Panc1 (cell line): Measurements from ENCODE around the gene HSD17B3.
"Not testable (repeated sequence)": the region's sequence is repeated elsewhere in the genome, so short reads cannot be mapped to it uniquely, and the experiment has no call there.

Experiments used
- POLR2AphosphoS5 ChIP-seq: IDR thresholded peaks from 2 replicates; pipeline ENCODE4 v1.6.1; 2012; ENCODE audit warnings: mild to moderate bottlenecking, low read depth, low read length, moderate library complexity
- SIN3A ChIP-seq: IDR thresholded peaks from 2 replicates; pipeline ENCODE4 v1.6.1; 2012; ENCODE audit warnings: low read depth, mild to moderate bottlenecking, low read length, moderate library complexity, borderline replicate concordance; ENCODE audit not compliant: insufficient read depth
- TCF7L2 ChIP-seq: IDR thresholded peaks from 2 replicates; pipeline ENCODE4 v1.6.1; 2011; ENCODE audit warnings: mild to moderate bottlenecking, low read depth, low read length, inconsistent platforms
- TF ChIP-seq, protein P1 (sequence below): fragments of 450-650 bp; IDR thresholded peaks from 2 replicates; pipeline ENCODE4 v1.5.1; 2017; ENCODE audit warnings: mild to moderate bottlenecking
- TF ChIP-seq, protein P2 (sequence below), 2 experiments: IDR thresholded peaks; 2 replicates each; pipeline ENCODE4 v1.6.1; 2011 to 2012; ENCODE audit warnings: low read depth in 2 of 2, control low read depth in 1 of 2, low read length in 1 of 2, mild to moderate bottlenecking in 1 of 2, moderate library complexity in 1 of 2; ENCODE audit not compliant: insufficient read depth in 1 of 2

DNA sequence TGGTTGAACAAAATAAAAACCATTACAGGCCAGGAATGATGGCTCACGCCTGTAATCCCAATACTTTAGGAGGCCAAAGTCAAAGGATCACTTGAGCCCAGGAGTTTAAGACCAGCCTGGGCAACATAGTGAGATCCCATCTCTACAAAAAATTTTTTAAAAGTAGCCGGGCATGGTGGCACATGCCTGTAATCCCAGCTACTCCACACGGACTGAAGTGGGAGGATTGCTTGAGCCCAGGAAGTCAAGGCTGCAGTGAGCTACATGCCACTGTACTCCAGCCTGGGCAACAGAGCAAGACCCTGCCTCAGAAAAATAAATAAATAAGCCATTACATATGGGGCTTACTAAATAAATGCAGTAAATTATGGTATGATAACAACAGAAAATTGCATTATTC, 20.2 kb upstream of the HSD17B3 start:
- TF ChIP-seq, protein P1, sequence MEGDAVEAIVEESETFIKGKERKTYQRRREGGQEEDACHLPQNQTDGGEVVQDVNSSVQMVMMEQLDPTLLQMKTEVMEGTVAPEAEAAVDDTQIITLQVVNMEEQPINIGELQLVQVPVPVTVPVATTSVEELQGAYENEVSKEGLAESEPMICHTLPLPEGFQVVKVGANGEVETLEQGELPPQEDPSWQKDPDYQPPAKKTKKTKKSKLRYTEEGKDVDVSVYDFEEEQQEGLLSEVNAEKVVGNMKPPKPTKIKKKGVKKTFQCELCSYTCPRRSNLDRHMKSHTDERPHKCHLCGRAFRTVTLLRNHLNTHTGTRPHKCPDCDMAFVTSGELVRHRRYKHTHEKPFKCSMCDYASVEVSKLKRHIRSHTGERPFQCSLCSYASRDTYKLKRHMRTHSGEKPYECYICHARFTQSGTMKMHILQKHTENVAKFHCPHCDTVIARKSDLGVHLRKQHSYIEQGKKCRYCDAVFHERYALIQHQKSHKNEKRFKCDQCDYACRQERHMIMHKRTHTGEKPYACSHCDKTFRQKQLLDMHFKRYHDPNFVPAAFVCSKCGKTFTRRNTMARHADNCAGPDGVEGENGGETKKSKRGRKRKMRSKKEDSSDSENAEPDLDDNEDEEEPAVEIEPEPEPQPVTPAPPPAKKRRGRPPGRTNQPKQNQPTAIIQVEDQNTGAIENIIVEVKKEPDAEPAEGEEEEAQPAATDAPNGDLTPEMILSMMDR = not testable (repeated sequence)
- TF ChIP-seq SIN3A, POLR2AphosphoS5, TCF7L2: not testable (repeated sequence)
- TF ChIP-seq, protein P2, sequence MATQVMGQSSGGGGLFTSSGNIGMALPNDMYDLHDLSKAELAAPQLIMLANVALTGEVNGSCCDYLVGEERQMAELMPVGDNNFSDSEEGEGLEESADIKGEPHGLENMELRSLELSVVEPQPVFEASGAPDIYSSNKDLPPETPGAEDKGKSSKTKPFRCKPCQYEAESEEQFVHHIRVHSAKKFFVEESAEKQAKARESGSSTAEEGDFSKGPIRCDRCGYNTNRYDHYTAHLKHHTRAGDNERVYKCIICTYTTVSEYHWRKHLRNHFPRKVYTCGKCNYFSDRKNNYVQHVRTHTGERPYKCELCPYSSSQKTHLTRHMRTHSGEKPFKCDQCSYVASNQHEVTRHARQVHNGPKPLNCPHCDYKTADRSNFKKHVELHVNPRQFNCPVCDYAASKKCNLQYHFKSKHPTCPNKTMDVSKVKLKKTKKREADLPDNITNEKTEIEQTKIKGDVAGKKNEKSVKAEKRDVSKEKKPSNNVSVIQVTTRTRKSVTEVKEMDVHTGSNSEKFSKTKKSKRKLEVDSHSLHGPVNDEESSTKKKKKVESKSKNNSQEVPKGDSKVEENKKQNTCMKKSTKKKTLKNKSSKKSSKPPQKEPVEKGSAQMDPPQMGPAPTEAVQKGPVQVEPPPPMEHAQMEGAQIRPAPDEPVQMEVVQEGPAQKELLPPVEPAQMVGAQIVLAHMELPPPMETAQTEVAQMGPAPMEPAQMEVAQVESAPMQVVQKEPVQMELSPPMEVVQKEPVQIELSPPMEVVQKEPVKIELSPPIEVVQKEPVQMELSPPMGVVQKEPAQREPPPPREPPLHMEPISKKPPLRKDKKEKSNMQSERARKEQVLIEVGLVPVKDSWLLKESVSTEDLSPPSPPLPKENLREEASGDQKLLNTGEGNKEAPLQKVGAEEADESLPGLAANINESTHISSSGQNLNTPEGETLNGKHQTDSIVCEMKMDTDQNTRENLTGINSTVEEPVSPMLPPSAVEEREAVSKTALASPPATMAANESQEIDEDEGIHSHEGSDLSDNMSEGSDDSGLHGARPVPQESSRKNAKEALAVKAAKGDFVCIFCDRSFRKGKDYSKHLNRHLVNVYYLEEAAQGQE (IDR thresholded peaks at IDR 0.05; ENCODE audit: insufficient read depth in 1 of 2, low read depth in 2 of 2, low read length in 1 of 2) = not testable (repeated sequence)
